ENCODE results near the gene RHBDL3.
"Not testable (repeated sequence)": the region's sequence is repeated elsewhere in the genome, so short reads cannot be mapped to it uniquely, and the experiment has no call there.

RHBDL3 gene

DNA sequence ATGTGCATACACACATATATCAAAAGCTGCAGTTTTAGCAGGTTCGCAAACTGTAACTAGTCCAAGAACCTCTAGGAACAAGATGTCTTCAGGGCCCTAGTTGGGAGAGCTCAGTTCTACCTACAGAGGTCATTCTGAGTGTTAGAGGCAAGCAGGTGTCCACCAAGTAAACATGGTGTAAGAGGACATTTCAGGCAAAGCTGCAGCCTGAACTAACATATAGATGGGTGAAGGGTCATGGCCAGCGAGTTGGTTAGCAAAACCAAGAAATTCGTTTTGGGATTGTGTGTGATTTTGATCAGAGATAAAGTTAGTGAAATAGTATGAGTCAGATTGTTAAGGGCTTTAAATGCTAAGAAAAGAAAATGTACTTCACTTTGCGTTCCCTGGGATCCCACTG lies 51.7 kb downstream of the RHBDL3 start:
- DNase-seq (ENCODE audit: low spot score) = no peak
- in situ Hi-C loops (cut with MboI; ENCODE audit: low sequenced_read_pairs, unreplicated experiment) = loop anchor here (5.0 kb wide), 1 partner anchor 65 kb away; no protein-coding TSS in a partner anchor
- TF ChIP-seq, protein P1, sequence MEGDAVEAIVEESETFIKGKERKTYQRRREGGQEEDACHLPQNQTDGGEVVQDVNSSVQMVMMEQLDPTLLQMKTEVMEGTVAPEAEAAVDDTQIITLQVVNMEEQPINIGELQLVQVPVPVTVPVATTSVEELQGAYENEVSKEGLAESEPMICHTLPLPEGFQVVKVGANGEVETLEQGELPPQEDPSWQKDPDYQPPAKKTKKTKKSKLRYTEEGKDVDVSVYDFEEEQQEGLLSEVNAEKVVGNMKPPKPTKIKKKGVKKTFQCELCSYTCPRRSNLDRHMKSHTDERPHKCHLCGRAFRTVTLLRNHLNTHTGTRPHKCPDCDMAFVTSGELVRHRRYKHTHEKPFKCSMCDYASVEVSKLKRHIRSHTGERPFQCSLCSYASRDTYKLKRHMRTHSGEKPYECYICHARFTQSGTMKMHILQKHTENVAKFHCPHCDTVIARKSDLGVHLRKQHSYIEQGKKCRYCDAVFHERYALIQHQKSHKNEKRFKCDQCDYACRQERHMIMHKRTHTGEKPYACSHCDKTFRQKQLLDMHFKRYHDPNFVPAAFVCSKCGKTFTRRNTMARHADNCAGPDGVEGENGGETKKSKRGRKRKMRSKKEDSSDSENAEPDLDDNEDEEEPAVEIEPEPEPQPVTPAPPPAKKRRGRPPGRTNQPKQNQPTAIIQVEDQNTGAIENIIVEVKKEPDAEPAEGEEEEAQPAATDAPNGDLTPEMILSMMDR (IDR thresholded peaks at IDR 0.05; ENCODE audit: borderline replicate concordance, control extremely low read depth, extremely low read depth, insufficient read depth, missing control alignments) = no peak

DNA sequence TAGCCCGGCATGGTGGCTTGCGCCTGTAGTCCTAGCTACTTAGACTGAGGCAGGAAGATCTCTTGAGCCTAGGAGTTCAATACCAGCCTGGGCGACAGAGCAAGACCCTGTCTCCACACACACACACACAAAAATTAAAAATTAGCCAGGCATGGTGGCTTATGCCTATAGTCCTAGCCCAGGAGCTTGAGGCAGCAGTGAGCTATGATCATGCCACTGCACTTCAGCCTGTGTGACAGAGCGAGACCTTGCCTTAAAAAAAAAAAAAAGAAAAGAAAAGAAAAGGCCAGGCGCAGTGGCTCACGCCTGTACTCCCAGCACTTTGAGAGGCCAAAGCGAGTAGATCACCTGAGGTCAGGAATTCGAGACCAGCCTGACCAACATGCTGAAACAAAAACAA lies 52.4 kb downstream of the RHBDL3 start:
- no peak for DNase-seq (ENCODE audit: low spot score)
- in situ Hi-C loops (cut with MboI; ENCODE audit: low sequenced_read_pairs, unreplicated experiment) = loop anchor here (5.0 kb wide), 1 partner anchor 66 kb away; no protein-coding TSS in a partner anchor
- TF ChIP-seq, protein P1 (IDR thresholded peaks at IDR 0.05; ENCODE audit: borderline replicate concordance, control extremely low read depth, extremely low read depth, insufficient read depth, missing control alignments) = no peak

GRCh38 chr17:32319548-32319905 lies 53.9 kb downstream of the RHBDL3 start:
- TF ChIP-seq, protein P1 (IDR thresholded peaks at IDR 0.05; ENCODE audit: borderline replicate concordance, control extremely low read depth, extremely low read depth, insufficient read depth, missing control alignments) = peak; percentile 97
- DNase-seq (ENCODE audit: low spot score) = peak; percentile 86
- in situ Hi-C loops (cut with MboI; ENCODE audit: low sequenced_read_pairs, unreplicated experiment) = loop anchor here (5.0 kb wide), 1 partner anchor 67 kb away; no protein-coding TSS in a partner anchor

DNA sequence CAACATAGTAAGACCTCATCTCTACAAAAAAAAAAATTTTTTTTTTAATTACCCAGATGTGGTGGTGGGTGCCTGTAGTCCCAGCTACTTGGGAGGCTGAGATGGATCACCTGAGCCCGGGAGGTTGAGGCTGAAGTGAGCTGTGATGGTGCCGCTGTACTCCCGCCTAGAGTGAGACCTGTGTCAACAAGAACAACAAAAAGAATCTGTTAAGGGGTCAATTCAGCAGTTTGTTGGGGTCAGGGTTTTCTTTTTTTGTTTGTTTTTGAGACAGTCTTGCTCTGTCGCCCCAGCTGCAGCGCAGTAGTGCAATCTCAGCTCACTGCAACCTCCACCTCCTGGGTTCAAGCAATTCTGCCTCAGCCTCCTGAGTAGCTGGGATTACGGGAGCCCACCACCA lies 54.4 kb downstream of the RHBDL3 start:
- in situ Hi-C loops (cut with MboI; ENCODE audit: low sequenced_read_pairs, unreplicated experiment); DNase-seq (ENCODE audit: low spot score): not testable (repeated sequence)

- TF ChIP-seq, protein P1 (IDR thresholded peaks at IDR 0.05; ENCODE audit: borderline replicate concordance, control extremely low read depth, extremely low read depth, insufficient read depth, missing control alignments) = no peak
- in situ Hi-C loops (cut with MboI; ENCODE audit: low sequenced_read_pairs, unreplicated experiment) = no loop called here
- DNase-seq (ENCODE audit: low spot score) = no peak
Observed at GRCh38 chr17:32320847-32321246, 55.2 kb downstream of the RHBDL3 start.

GRCh38 chr17:32323046-32323445 lies 57.4 kb downstream of the RHBDL3 start:
- DNase-seq (ENCODE audit: low spot score) = peak; percentile 19
- in situ Hi-C loops (cut with MboI; ENCODE audit: low sequenced_read_pairs, unreplicated experiment) = no loop called here
- TF ChIP-seq, protein P1 (IDR thresholded peaks at IDR 0.05; ENCODE audit: borderline replicate concordance, control extremely low read depth, extremely low read depth, insufficient read depth, missing control alignments) = no peak

GRCh38 chr17:32323811-32324491 lies 58.3 kb downstream of the RHBDL3 start:
- TF ChIP-seq, protein P1 (IDR thresholded peaks at IDR 0.05; ENCODE audit: borderline replicate concordance, control extremely low read depth, extremely low read depth, insufficient read depth, missing control alignments) = no peak
- in situ Hi-C loops (cut with MboI; ENCODE audit: low sequenced_read_pairs, unreplicated experiment) = no loop called here

More at GRCh38 chr17:32323811-32324491, 58.3 kb downstream of the RHBDL3 start:
- no peak for DNase-seq (ENCODE audit: low spot score)

Measured in GM13976 (cell line).